ENCODE results near the gene CHD6.

- TF ChIP-seq EZH2 (IDR thresholded peaks at IDR 0.05; ENCODE audit: low read length) (no peak), CTCF (optimal IDR thresholded peaks at IDR 0.05 in 1 of 3, IDR thresholded peaks at IDR 0.05 in 1 of 3, conservative IDR thresholded peaks at IDR 0.05 in 1 of 3; ENCODE audit: extremely low read depth in 1 of 3, insufficient read depth in 2 of 3, low read length in 3 of 3) (no peak)
These were observed 224.5 kb downstream of the CHD6 start for GRCh38 chr20:41393705-41394066.

Measured in keratinocyte (primary cell).